Measurements from ENCODE around the gene DDRGK1.

GRCh38 chr20:3199206-3199605, 5.3 kb downstream of the DDRGK1 start:
- TF ChIP-seq CTCF (IDR thresholded peaks at IDR 0.05; ENCODE audit: low read depth, low read length): no peak
- TF ChIP-seq EZH2phosphoT487 (IDR thresholded peaks at IDR 0.05; ENCODE audit: low read depth): no peak
